Testis (tissue), 3 donors: Measurements from ENCODE around the gene EPS8L2. TPM values are rescaled to one million over a fixed set of nuclear protein-coding genes. Genes with fewer than 3 reads are reported as not detected.

ENCODE experiments used
- DNase-seq: peaks from one replicate; pipeline ENCODE4 v3.0.0-alpha.2; 2019
- H3K27ac ChIP-seq, 2 donors: fragments of 200-600 bp; sonication (generic); one replicate each; pipeline ENCODE4 v1.5.1; 2019
- H3K27me3 ChIP-seq: fragments of 200-600 bp; sonication (generic); one replicate; pipeline ENCODE4 v1.5.1; 2019
- H3K36me3 ChIP-seq: fragments of 200-600 bp; sonication (generic); one replicate; pipeline ENCODE4 v1.5.1; 2017; ENCODE audit warnings: low read depth; ENCODE audit errors: missing control alignments
- H3K4me1 ChIP-seq: fragments of 200-600 bp; sonication (generic); one replicate; pipeline ENCODE4 v1.5.1; 2019
- H3K4me3 ChIP-seq, 2 donors: fragments of 200-600 bp; sonication (generic); one replicate each; pipeline ENCODE4 v1.5.1; 2017 to 2019
- H3K9me3 ChIP-seq: fragments of 200-600 bp; sonication (generic); one replicate; pipeline ENCODE4 v1.5.1; 2017
- POLR2A ChIP-seq: fragments of 450-650 bp; IDR thresholded peaks from one replicate; pipeline ENCODE4 v1.6.1; 2017; ENCODE audit warnings: antibody characterized with exemption, mild to moderate bottlenecking, moderate library complexity
- WGBS, 2 donors: methylation state at CpG; one replicate each; pipeline ENCODE4 v1.1.5; 2018; 5-methylcytosine and 5-hydroxymethylcytosine counted together
- intact Hi-C: fragments of 100-400 bp; cut with DNase I; formaldehyde crosslinking; loops from one replicate; pipeline ENCODE4 v1.15.1; 2023; ENCODE audit warnings: low total_unique reads
- polyA plus RNA-seq: library from polyadenylated mRNA; stranded (reverse); fragments of 350-450 nt; fragmentation: Illumina TruSeq; extraction: RNeasy Lipid Tissue Mini Kit (QIAGEN cat#74804); gene quantifications from one replicate; pipeline ENCODE4 v1.2.3, GENCODE V29; 2014; ENCODE audit warnings: low read depth, low replicate concordance; ENCODE audit not compliant: insufficient read depth
- total RNA-seq, 2 donors: library from RNA; depleted of rRNA; stranded (reverse); fragments of >200 nt; gene quantifications; one replicate each; pipeline ENCODE4 v1.2.3, GENCODE V29; 2016
- TF ChIP-seq, protein P1 (sequence below), 3 experiments: fragments of 450-650 bp in 2 of 3; fragments of 200-600 bp in 1 of 3; sonication (generic) in 1 of 3; IDR thresholded peaks; one replicate each; pipeline ENCODE4 v1.5.1; 2016 to 2019; ENCODE audit warnings: antibody characterized with exemption in 3 of 3, mild to moderate bottlenecking in 2 of 3, moderate library complexity in 1 of 3

The EPS8L2 gene
- total and polyA plus RNA-seq, 3 donors from 2014 or later = 14.3 to 29.1 (median 27.3) TPM

DNA sequence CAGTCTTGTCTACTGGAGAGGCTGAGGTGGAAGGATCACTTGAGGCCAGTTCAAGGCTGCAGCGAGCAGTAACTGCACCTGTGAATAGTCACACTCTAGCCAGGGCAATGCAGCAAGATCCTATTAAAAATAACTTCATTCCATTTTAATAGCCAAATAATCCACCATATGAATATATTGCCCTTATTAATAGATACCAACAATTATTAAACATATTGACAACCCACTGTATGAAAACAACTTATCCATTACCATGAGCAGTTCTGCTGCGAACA, 60.8 kb downstream of the EPS8L2 start:
- Histone ChIP-seq H3K36me3 (no peaks in the 10 kb centered on the region), H3K4me3 (no peak overlapping the region), H3K27me3 (no peaks in the 10 kb centered on the region), H3K27ac (no peak overlapping the region), H3K4me1 (no peaks in the 10 kb centered on the region), H3K9me3 (no peaks in the 10 kb centered on the region)
- 90 to 93% methylated on average over 2 of the region's 2 CpGs for WGBS, 2 donors
- intact Hi-C loops = no loop called here
- DNase-seq = no peak
- no peak for TF ChIP-seq POLR2A
- TF ChIP-seq, protein P1, sequence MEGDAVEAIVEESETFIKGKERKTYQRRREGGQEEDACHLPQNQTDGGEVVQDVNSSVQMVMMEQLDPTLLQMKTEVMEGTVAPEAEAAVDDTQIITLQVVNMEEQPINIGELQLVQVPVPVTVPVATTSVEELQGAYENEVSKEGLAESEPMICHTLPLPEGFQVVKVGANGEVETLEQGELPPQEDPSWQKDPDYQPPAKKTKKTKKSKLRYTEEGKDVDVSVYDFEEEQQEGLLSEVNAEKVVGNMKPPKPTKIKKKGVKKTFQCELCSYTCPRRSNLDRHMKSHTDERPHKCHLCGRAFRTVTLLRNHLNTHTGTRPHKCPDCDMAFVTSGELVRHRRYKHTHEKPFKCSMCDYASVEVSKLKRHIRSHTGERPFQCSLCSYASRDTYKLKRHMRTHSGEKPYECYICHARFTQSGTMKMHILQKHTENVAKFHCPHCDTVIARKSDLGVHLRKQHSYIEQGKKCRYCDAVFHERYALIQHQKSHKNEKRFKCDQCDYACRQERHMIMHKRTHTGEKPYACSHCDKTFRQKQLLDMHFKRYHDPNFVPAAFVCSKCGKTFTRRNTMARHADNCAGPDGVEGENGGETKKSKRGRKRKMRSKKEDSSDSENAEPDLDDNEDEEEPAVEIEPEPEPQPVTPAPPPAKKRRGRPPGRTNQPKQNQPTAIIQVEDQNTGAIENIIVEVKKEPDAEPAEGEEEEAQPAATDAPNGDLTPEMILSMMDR (IDR thresholded peaks at IDR 0.05) = no peak

DNA sequence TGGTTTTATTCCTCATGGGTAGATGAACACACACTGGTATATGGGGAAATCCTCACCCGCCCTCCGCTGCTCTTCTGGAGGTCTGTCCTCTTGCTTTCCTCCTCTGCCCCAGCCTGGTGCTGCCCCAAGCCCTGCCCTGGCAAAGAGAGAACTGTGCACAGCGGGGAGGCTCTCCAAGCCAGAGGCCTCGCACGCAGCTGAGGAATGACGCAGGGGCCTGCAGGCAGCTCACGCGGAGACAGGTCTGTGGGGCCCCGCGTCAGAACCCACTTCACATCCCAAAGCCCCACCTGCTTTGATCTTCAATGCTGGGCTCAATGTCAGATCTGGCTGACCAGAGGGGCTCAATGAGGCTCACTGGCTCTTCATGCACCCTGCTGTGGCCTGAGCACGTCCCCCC, 61.2 kb downstream of the EPS8L2 start:
- Histone ChIP-seq H3K36me3 (no peaks in the 10 kb centered on the region), H3K9me3 (no peaks in the 10 kb centered on the region), H3K27ac (no peak overlapping the region), H3K4me1 (peaks cover under 1% of the 10 kb centered on the region), H3K27me3 (no peaks in the 10 kb centered on the region), H3K4me3 (no peak overlapping the region)
- no peak for DNase-seq
- WGBS, 2 donors = 91 to 92% methylated on average over 7 to 11 of the region's 11 CpGs
- TF ChIP-seq, protein P1 (IDR thresholded peaks at IDR 0.05) = no peak
- TF ChIP-seq POLR2A = no peak
- intact Hi-C loops = no loop called here

- TF ChIP-seq POLR2A = no peak
- TF ChIP-seq, protein P1 (IDR thresholded peaks at IDR 0.05) = no peak
- H3K4me1 ChIP-seq = peaks cover 9% of the 10 kb centered on the region
- H3K27me3 ChIP-seq = no peaks in the 10 kb centered on the region
- intact Hi-C loops = no loop called here
- H3K4me3 ChIP-seq = no peak overlapping the region
- no peaks in the 10 kb centered on the region for H3K36me3 ChIP-seq
- no peak for DNase-seq
- no peak overlapping the region for H3K27ac ChIP-seq
- H3K9me3 ChIP-seq = no peaks in the 10 kb centered on the region
- WGBS, 2 donors = 84 to 91% methylated on average over 19 to 23 of the region's 23 CpGs
These were observed 64.0 kb downstream of the EPS8L2 start for GRCh38 chr11:769887-770641.

GRCh38 chr11:770642-771616, 64.9 kb downstream of the EPS8L2 start:
- no peaks in the 10 kb centered on the region for H3K27me3 ChIP-seq
- H3K4me1 ChIP-seq = peaks cover 17% of the 10 kb centered on the region
- H3K4me3 ChIP-seq = no peak overlapping the region
- H3K36me3 ChIP-seq = no peaks in the 10 kb centered on the region
- no peak for TF ChIP-seq POLR2A
- TF ChIP-seq, protein P1 (IDR thresholded peaks at IDR 0.05) = no peak
- no peak overlapping the region for H3K27ac ChIP-seq
- H3K9me3 ChIP-seq = no peaks in the 10 kb centered on the region
- intact Hi-C loops = no loop called here
- 84 to 89% methylated on average over 19 to 23 of the region's 32 CpGs for WGBS, 2 donors
- no peak for DNase-seq
